Kidney (tissue), 14 donors: ENCODE measurements around the gene SOX1. TPM values are rescaled to one million over a fixed set of nuclear protein-coding genes. Genes with fewer than 3 reads are reported as not detected.
A peak's percentile ranks its signal among the peaks of the same experiment; 100 is the strongest.

Experiments used
- DNase-seq, 5 donors: peaks; one replicate each; pipeline ENCODE4 v3.0.0-alpha.2; 2013 to 2020
- FAIRE-seq: peaks from 2 replicates; lab custom pipeline; 2012; peaks lifted over from hg19 to GRCh38; lab: Jason Lieb, UNC
- H3K27ac ChIP-seq, 2 donors: one replicate each; pipeline ENCODE4 v1.7.0; 2013; ENCODE audit warnings: low read depth in 2 of 2, low read length in 2 of 2, inconsistent platforms in 1 of 2
- H3K27me3 ChIP-seq: one replicate; pipeline ENCODE4 v1.7.1; 2013; ENCODE audit warnings: low read length, inconsistent platforms; ENCODE audit not compliant: control insufficient read depth, insufficient read depth
- H3K36me3 ChIP-seq, 3 donors: one replicate each; pipeline versions ENCODE4 v1.7.0 to v1.7.1; 2013; ENCODE audit warnings: low read length in 3 of 3, control low read depth in 1 of 3, inconsistent platforms in 1 of 3; ENCODE audit not compliant: insufficient read depth in 3 of 3, control insufficient read depth in 2 of 3
- H3K4me1 ChIP-seq, 3 donors: one replicate each; pipeline versions ENCODE4 v1.7.0 to v1.7.1; 2013; ENCODE audit warnings: low read length in 3 of 3, inconsistent platforms in 1 of 3, low read depth in 1 of 3; ENCODE audit not compliant: control insufficient read depth in 2 of 3, insufficient read depth in 2 of 3
- H3K4me3 ChIP-seq, 3 donors: one replicate each; pipeline versions ENCODE4 v1.7.0 to v1.8.1; 2013; ENCODE audit warnings: low read length in 3 of 3, control low read depth in 1 of 3, inconsistent platforms in 1 of 3
- H3K9ac ChIP-seq, 3 donors: one replicate each; pipeline versions ENCODE4 v1.7.0 to v1.7.1; 2013; ENCODE audit warnings: low read length in 3 of 3, control low read depth in 1 of 3, inconsistent platforms in 1 of 3
- H3K9me3 ChIP-seq, 3 donors: one replicate each; pipeline versions ENCODE4 v1.7.0 to v1.7.1; 2013; ENCODE audit warnings: low read length in 3 of 3, control low read depth in 1 of 3, inconsistent platforms in 1 of 3; ENCODE audit not compliant: control insufficient read depth in 2 of 3, insufficient read depth in 1 of 3
- CTCF ChIP-seq: IDR thresholded peaks from 3 replicates; pipeline ENCODE4 v1.5.1; 2012; ENCODE audit warnings: mild to moderate bottlenecking, moderate library complexity, borderline replicate concordance; ENCODE audit not compliant: insufficient read depth; ENCODE audit errors: extremely low read depth
- intact Hi-C: fragments of 100-400 bp; cut with DNase I; formaldehyde crosslinking; loops from one replicate; pipeline ENCODE4 v1.11.1; 2022
- polyA plus RNA-seq: library from polyadenylated mRNA; stranded (reverse); fragments of 350-450 nt; fragmentation: Illumina TruSeq; extraction: RNeasy Lipid Tissue Mini Kit (QIAGEN cat#74804); gene quantifications from one replicate; pipeline ENCODE4 v1.2.3, GENCODE V29; 2014; ENCODE audit warnings: low read depth, low replicate concordance; ENCODE audit not compliant: insufficient read depth
- total RNA-seq: library from RNA; stranded (reverse); fragmentation: NEBNext Ultra II Directional; extraction: Animal tissue kit (Norgen Biotek cat#: 25700); gene quantifications from one replicate; pipeline ENCODE4 v1.2.1, GENCODE V29; 2021
- donor health status: control.
- donor health status: control.
- donor health status: control.
- donor health status: control.
- donor health status: control.
- donor health status: DM: yes; HTN: yes; CAD: no.
- donor health status: Normal renal cell carcinoma (clear cell type).

SOX1 gene
- total and polyA plus RNA-seq, 2 donors from 2014 or later = not detected

DNA sequence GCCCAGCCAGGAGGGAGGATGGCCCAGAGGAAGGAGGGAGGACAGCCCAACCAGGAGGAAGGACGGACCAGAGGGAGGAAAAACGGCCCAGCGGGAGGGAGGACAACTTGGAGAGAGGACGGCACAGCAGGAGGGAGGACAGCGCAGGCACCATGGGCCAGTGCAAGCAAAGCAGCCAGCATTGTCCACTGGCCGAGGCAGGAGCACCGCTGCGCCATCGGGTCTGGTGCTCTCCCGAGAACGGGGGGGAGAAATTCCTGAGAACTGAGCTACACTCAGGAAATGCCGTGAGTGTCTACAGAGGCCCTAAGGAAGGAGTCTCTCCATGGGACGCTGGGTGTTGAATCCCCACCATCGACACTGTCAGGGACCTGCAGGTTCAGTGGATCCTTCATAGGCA, 38.5 kb upstream of the SOX1 start:
- no peak for TF ChIP-seq CTCF
- Histone ChIP-seq H3K4me1 (no peaks in the 10 kb centered on the region), H3K9ac (no peak overlapping the region), H3K9me3 (no peaks in the 10 kb centered on the region), H3K4me3 (no peak overlapping the region), H3K27ac (no peak overlapping the region), H3K27me3 (no peaks in the 10 kb centered on the region), H3K36me3 (no peaks in the 10 kb centered on the region)
- intact Hi-C loops = no loop called here
- FAIRE-seq (no peak), DNase-seq (no peak)

- intact Hi-C loops = no loop called here
- TF ChIP-seq CTCF = no peak
- FAIRE-seq = no peak
- Histone ChIP-seq H3K27ac (no peak overlapping the region), H3K4me3 (no peak overlapping the region), H3K4me1 (no peaks in the 10 kb centered on the region), H3K27me3 (no peaks in the 10 kb centered on the region), H3K36me3 (no peaks in the 10 kb centered on the region), H3K9ac (no peak overlapping the region), H3K9me3 (no peaks in the 10 kb centered on the region)
- no peak for DNase-seq
Observed at GRCh38 chr13:112029143-112029542, 37.8 kb upstream of the SOX1 start.

- Histone ChIP-seq H3K9me3 (no peaks in the 10 kb centered on the region), H3K27me3 (no peaks in the 10 kb centered on the region), H3K36me3 (no peaks in the 10 kb centered on the region), H3K9ac (no peak overlapping the region), H3K4me3 (no peak overlapping the region), H3K27ac (no peak overlapping the region), H3K4me1 (no peaks in the 10 kb centered on the region)
- DNase-seq (peak in 1 of 5 donors; percentile 1), FAIRE-seq (no peak)
- intact Hi-C loops = no loop called here
- no peak for TF ChIP-seq CTCF
Observed at GRCh38 chr13:112032186-112032993, 34.6 kb upstream of the SOX1 start.
